CD14-positive monocyte (primary cell): ENCODE data around the gene KRTAP10-4. TPM values are rescaled to one million over a fixed set of nuclear protein-coding genes. Genes with fewer than 3 reads are reported as not detected.

ENCODE experiments used
- DNase-seq, 3 donors: peaks; one replicate each; pipeline ENCODE4 v3.0.0-alpha.2; 2011 to 2022
- H2AFZ ChIP-seq: 2 replicates; pipeline ENCODE4 v1.6.0; 2012; ENCODE audit warnings: mild to moderate bottlenecking, low read depth, low read length, inconsistent platforms; ENCODE audit not compliant: insufficient read depth, poor library complexity, severe bottlenecking
- H3K27ac ChIP-seq, 2 donors: 1 replicate in 1 of 2; 2 replicates in 1 of 2; pipeline ENCODE4 v1.5.1; 2012 to 2013; ENCODE audit warnings: low read length in 2 of 2, control low read depth in 1 of 2, inconsistent platforms in 1 of 2, low read depth in 1 of 2, mild to moderate bottlenecking in 1 of 2
- H3K27me3 ChIP-seq, 2 donors: one replicate each; pipeline versions ENCODE4 v1.6.0 to v1.6.1; 2011 to 2013; ENCODE audit warnings: low read length in 2 of 2; ENCODE audit not compliant: control insufficient read depth in 2 of 2, insufficient read depth in 2 of 2
- H3K36me3 ChIP-seq, 2 donors: replicated peaks in 1 of 2; 1 replicate in 1 of 2; 2 replicates in 1 of 2; pipeline versions ENCODE4 v1.5.1 to v1.6.1; 2012 to 2013; ENCODE audit warnings: low read length in 2 of 2, control low read depth in 1 of 2, inconsistent platforms in 1 of 2, mild to moderate bottlenecking in 1 of 2; ENCODE audit not compliant: insufficient read depth in 2 of 2, control insufficient read depth in 1 of 2
- H3K4me1 ChIP-seq, 2 donors: 1 replicate in 1 of 2; 2 replicates in 1 of 2; pipeline versions ENCODE4 v1.5.1 to v1.6.1; 2012 to 2013; ENCODE audit warnings: low read length in 2 of 2, control low read depth in 1 of 2, inconsistent platforms in 1 of 2, mild to moderate bottlenecking in 1 of 2, moderate library complexity in 1 of 2; ENCODE audit not compliant: insufficient read depth in 2 of 2, control insufficient read depth in 1 of 2
- H3K4me2 ChIP-seq: replicated peaks from 2 replicates; pipeline ENCODE3; 2012; ENCODE audit warnings: low read length, moderate library complexity, mild to moderate bottlenecking; ENCODE audit not compliant: poor library complexity, severe bottlenecking; ENCODE audit errors: extremely low read depth
- H3K4me3 ChIP-seq, 3 experiments: fragments of 200-600 bp in 1 of 3; sonication (generic) in 1 of 3; replicated peaks in 1 of 3; 1 replicate in 2 of 3; 2 replicates in 1 of 3; pipeline ENCODE4 v1.5.1; 2011 to 2013; ENCODE audit warnings: low read length in 3 of 3, mild to moderate bottlenecking in 3 of 3, control low read depth in 2 of 3, low read depth in 2 of 3, inconsistent platforms in 1 of 3, moderate library complexity in 1 of 3
- H3K79me2 ChIP-seq: 2 replicates; pipeline ENCODE4 v1.6.0; 2012; ENCODE audit warnings: mild to moderate bottlenecking, control low read depth, inconsistent platforms, low read length, moderate library complexity; ENCODE audit not compliant: insufficient read depth
- H3K9ac ChIP-seq: 2 replicates; pipeline ENCODE4 v1.6.0; 2017; ENCODE audit warnings: low read length, mild to moderate bottlenecking; ENCODE audit not compliant: insufficient read depth, poor library complexity, severe bottlenecking
- H3K9me3 ChIP-seq, 2 donors: replicated peaks in 1 of 2; 1 replicate in 1 of 2; 2 replicates in 1 of 2; pipeline versions ENCODE4 v1.5.1 to v1.6.1; 2012 to 2013; ENCODE audit warnings: low read length in 2 of 2, control low read depth in 1 of 2; ENCODE audit not compliant: control insufficient read depth in 1 of 2, insufficient read depth in 1 of 2
- H4K20me1 ChIP-seq: 2 replicates; pipeline ENCODE4 v1.6.0; 2012; ENCODE audit warnings: mild to moderate bottlenecking, low read length, control low read depth, moderate library complexity; ENCODE audit not compliant: insufficient read depth
- H3K27ac Mint-ChIP-seq, 7 donors: one replicate each; pipeline ENCODE4 v1.8.0; 2020; ENCODE audit warnings: mild to moderate bottlenecking in 7 of 7, mixed read lengths in 7 of 7, moderate library complexity in 6 of 7, inconsistent platforms in 2 of 7
- H3K27me3 Mint-ChIP-seq, 3 donors: one replicate each; pipeline ENCODE4 v1.8.0; 2021 to 2022; ENCODE audit warnings: low read depth in 3 of 3, mild to moderate bottlenecking in 3 of 3, mixed read lengths in 3 of 3, moderate library complexity in 3 of 3, inconsistent platforms in 1 of 3
- H3K36me3 Mint-ChIP-seq, 2 donors: one replicate each; pipeline ENCODE4 v1.8.0; 2020; ENCODE audit warnings: mixed read lengths in 2 of 2, inconsistent platforms in 1 of 2, mild to moderate bottlenecking in 1 of 2
- H3K4me1 Mint-ChIP-seq: one replicate; pipeline ENCODE4 v1.8.0; 2020; ENCODE audit warnings: mild to moderate bottlenecking, mixed read lengths
- H3K4me3 Mint-ChIP-seq, 2 donors: one replicate each; pipeline ENCODE4 v1.8.0; 2020; ENCODE audit warnings: mild to moderate bottlenecking in 2 of 2, mixed read lengths in 2 of 2, moderate library complexity in 1 of 2
- H3K9me3 Mint-ChIP-seq, 7 donors: one replicate each; pipeline ENCODE4 v1.8.0; 2020 to 2022; ENCODE audit warnings: mixed read lengths in 7 of 7, mild to moderate bottlenecking in 6 of 7, moderate library complexity in 6 of 7, inconsistent platforms in 2 of 7
- CTCF ChIP-seq: fragments of 200-600 bp; IDR thresholded peaks from one replicate; pipeline ENCODE4 v1.8.0; 2022; ENCODE audit warnings: antibody characterized with exemption, mild to moderate bottlenecking
- WGBS: methylation state at CpG from one replicate; pipeline ENCODE4 v1.1.5; 2013; ENCODE audit warnings: missing lambda C conversion rate; ENCODE audit not compliant: insufficient coverage; 5-methylcytosine and 5-hydroxymethylcytosine counted together
- intact Hi-C, 2 donors: fragments of 100-400 bp; cut with micrococcal nuclease; formaldehyde crosslinking; loops; one replicate each; pipeline versions ENCODE4 v1.15.0 to v1.15.1; 2023
- polyA plus RNA-seq, 3 donors: library from polyadenylated mRNA; depleted of rRNA in 1 of 3; unstranded in 2 of 3; stranded (reverse) in 1 of 3; fragments of 300-500 nt in 2 of 3; fragments of >200 nt in 1 of 3; fragmentation: Illumina TruSeq in 2 of 3; gene quantifications; 1 replicate in 2 of 3; 2 replicates in 1 of 3; pipeline ENCODE4 v1.2.3, GENCODE V29; 2012 to 2021

Gene KRTAP10-4
- polyA plus RNA-seq, 3 donors: not detected

GRCh38 chr21:44535963-44536362, 37.6 kb upstream of the KRTAP10-4 start:
- intact Hi-C loops: no loop called here
- Histone ChIP-seq H3K27me3 (no peaks in the 10 kb centered on the region), H3K4me2 (no peak overlapping the region), H4K20me1 (no peaks in the 10 kb centered on the region), H2AFZ (no peak overlapping the region), H3K4me1 (no peaks in the 10 kb centered on the region), H3K9ac (no peak overlapping the region), H3K9me3 (no peaks in the 10 kb centered on the region), H3K36me3 (no peaks in the 10 kb centered on the region), H3K79me2 (no peaks in the 10 kb centered on the region), H3K4me3 (no peak overlapping the region), H3K27ac (no peak overlapping the region)
- Mint-ChIP-seq H3K27ac (no peak overlapping the region), H3K4me3 (no peak overlapping the region), H3K36me3 (no peaks in the 10 kb centered on the region), H3K9me3 (peaks cover 0 to 4% (median 0%) of the 10 kb centered on the region in 7 donors), H3K4me1 (peaks cover 1% of the 10 kb centered on the region), H3K27me3 (peaks cover 0 to 17% (median 11%) of the 10 kb centered on the region in 3 donors)
- no peak for DNase-seq
- WGBS: 91% methylated on average over 6 of the region's 7 CpGs
- no peak for TF ChIP-seq CTCF

GRCh38 chr21:44537930-44538911, 35.3 kb upstream of the KRTAP10-4 start:
- H3K27ac Mint-ChIP-seq: no peak overlapping the region
- no peak overlapping the region for H3K4me3 ChIP-seq
- H3K36me3 ChIP-seq: no peaks in the 10 kb centered on the region
- no peak for DNase-seq
- H3K27ac ChIP-seq: no peak overlapping the region
- no peak overlapping the region for H3K4me2 ChIP-seq
- H3K4me3 Mint-ChIP-seq: no peak overlapping the region
- no peaks in the 10 kb centered on the region for H3K36me3 Mint-ChIP-seq
- H3K4me1 ChIP-seq: no peaks in the 10 kb centered on the region
- TF ChIP-seq CTCF: no peak
- no peaks in the 10 kb centered on the region for H4K20me1 ChIP-seq
- H3K27me3 ChIP-seq: peaks cover 0 to 2% of the 10 kb centered on the region in 2 donors
- H2AFZ ChIP-seq: no peak overlapping the region
- intact Hi-C loops: no loop called here
- peaks cover 4 to 14% of the 10 kb centered on the region in 2 donors for H3K9me3 ChIP-seq
- no peaks in the 10 kb centered on the region for H3K79me2 ChIP-seq
- H3K9ac ChIP-seq: no peak overlapping the region
- 93% methylated on average over 28 of the region's 33 CpGs for WGBS
- H3K4me1 Mint-ChIP-seq: peaks cover 2% of the 10 kb centered on the region
- H3K9me3 Mint-ChIP-seq: peaks cover 0 to 4% (median 0%) of the 10 kb centered on the region in 7 donors
- H3K27me3 Mint-ChIP-seq: peaks cover 2 to 9% (median 9%) of the 10 kb centered on the region in 3 donors
